SJCRH30 (cell line): ENCODE data around the gene CFAP73. TPM values are rescaled to one million over a fixed set of nuclear protein-coding genes. Genes with fewer than 3 reads are reported as not detected.
"Not testable (repeated sequence)": the region's sequence is repeated elsewhere in the genome, so short reads cannot be mapped to it uniquely, and the experiment has no call there.

Source experiments
- DNase-seq, 2 experiments: peaks; one replicate each; pipeline ENCODE4 v3.0.0-alpha.2; 2015 to 2020
- H3K27ac ChIP-seq: fragments of 250-450 bp; sonication (Bioruptor Pico); 2 replicates; pipeline ENCODE4 v1.5.1; 2020; ENCODE audit warnings: mild to moderate bottlenecking, moderate library complexity
- H3K27me3 ChIP-seq: fragments of 250-450 bp; sonication (Bioruptor Pico); 2 replicates; pipeline ENCODE4 v1.5.1; 2020; ENCODE audit warnings: mild to moderate bottlenecking, moderate library complexity
- H3K36me3 ChIP-seq: fragments of 250-450 bp; sonication (Bioruptor Pico); 2 replicates; pipeline ENCODE4 v1.5.1; 2020; ENCODE audit warnings: mild to moderate bottlenecking, moderate library complexity
- H3K4me1 ChIP-seq: fragments of 250-450 bp; sonication (Bioruptor Pico); 2 replicates; pipeline ENCODE4 v1.5.1; 2020; ENCODE audit warnings: mild to moderate bottlenecking, moderate library complexity
- H3K4me3 ChIP-seq: fragments of 250-450 bp; sonication (Bioruptor Pico); 2 replicates; pipeline ENCODE4 v1.5.1; 2020; ENCODE audit warnings: mild to moderate bottlenecking, moderate library complexity
- H3K9me3 ChIP-seq: fragments of 250-450 bp; sonication (Bioruptor Pico); replicated peaks from 2 replicates; pipeline ENCODE4 v1.5.1; 2020; ENCODE audit warnings: mild to moderate bottlenecking, moderate library complexity
- total RNA-seq: library from RNA; depleted of rRNA; stranded (reverse); fragments of >200 nt; shearing (Covaris generic); gene quantifications from 2 replicates; pipeline ENCODE4 v1.2.3, GENCODE V29; 2014

Gene CFAP73
- total RNA-seq, 1 experiment from 2014 or later, result not detected

DNA sequence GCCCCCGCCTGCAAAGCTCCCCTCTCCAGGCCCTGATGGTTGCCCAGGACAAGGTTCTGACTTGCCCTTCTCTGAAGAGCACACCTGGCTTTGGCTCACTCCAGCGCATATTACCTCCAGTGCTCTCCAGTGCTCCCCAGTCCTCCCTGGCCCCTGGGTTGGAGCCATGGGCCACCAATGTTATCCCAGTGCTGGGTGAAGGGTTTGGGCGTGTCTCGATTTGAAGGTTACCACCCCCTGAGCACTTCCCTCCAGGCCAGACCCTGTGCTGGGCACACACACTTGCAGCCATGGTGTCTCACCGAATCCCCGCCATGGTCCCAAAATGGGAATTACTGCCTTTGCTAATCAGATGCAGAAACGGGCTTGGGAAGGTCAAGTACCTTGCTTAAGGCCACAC, 47.1 kb downstream of the CFAP73 start:
- H3K9me3 ChIP-seq, result no peaks in the 10 kb centered on the region
- DNase-seq, result no peak
- peaks cover 5% of the 10 kb centered on the region; the same call in 1 of the 2 replicates for H3K36me3 ChIP-seq
- peaks cover 29% of the 10 kb centered on the region for H3K4me1 ChIP-seq
- no peak overlapping the region for H3K27ac ChIP-seq
- no peak overlapping the region for H3K4me3 ChIP-seq
- H3K27me3 ChIP-seq, result no peaks in the 10 kb centered on the region

GRCh38 chr12:113196990-113197389, 47.5 kb downstream of the CFAP73 start:
- Histone ChIP-seq H3K9me3 (no peaks in the 10 kb centered on the region), H3K4me3 (no peak overlapping the region), H3K4me1 (peaks cover 29% of the 10 kb centered on the region), H3K27ac (no peak overlapping the region), H3K27me3 (no peaks in the 10 kb centered on the region), H3K36me3 (peaks cover under 1% of the 10 kb centered on the region; the same call in 1 of the 2 replicates)
- peak; percentile 61 to 84 for DNase-seq

DNA sequence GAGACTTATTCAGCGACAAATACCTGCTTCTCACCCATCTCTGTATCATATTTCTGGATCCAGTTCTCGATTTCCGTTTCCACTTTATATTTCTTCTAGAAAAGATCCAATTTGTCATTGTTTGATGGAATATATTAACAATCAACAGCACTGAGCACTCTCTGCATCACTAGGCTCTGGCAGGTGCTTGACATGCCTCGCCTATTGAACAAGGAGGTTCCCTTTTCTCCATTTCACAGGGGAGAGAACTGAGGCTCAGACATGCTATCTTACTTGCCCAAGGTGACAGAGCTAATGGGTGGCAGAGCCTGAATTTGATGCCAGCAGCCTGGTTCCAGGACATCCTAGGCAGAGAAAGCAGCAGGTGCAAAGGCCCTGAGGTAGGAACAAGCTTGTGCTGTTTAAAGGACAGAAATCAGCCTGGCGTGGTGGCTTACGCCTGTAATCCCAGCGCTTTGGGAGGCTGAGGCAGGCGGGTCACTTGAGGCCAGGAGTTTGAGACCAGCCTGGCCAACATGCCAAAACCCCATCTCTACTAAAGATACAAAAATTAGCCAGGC, 48.1 kb downstream of the CFAP73 start:
- no peaks in the 10 kb centered on the region for H3K9me3 ChIP-seq
- peaks cover 29% of the 10 kb centered on the region for H3K4me1 ChIP-seq

DNA sequence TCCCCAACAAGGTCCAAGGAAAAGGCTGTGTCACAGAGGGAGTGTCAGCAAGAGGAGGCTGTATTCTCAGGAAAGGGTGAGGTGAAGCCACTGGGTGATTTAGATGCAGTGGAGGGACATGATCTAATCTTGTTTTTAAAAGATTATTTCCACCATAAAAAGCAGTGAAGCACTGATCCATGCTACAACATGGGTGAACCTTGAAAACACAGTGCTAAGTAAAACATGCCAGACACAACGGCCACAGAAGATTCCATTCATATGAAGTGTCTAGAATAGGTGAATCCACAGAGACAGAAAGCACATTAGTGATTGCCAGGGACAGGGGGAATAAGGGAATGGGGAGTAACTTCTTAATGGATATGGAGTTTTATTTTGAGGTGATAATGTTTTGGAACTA, 48.8 kb downstream of the CFAP73 start:
- Histone ChIP-seq H3K27ac (no peak overlapping the region), H3K4me1 (peaks cover 27% of the 10 kb centered on the region), H3K27me3 (no peaks in the 10 kb centered on the region), H3K9me3 (no peaks in the 10 kb centered on the region), H3K4me3 (no peak overlapping the region), H3K36me3 (no peaks in the 10 kb centered on the region)
- no peak for DNase-seq

More for the DNA sequence above, 48.1 kb downstream of the CFAP73 start:
- Histone ChIP-seq H3K27ac (no peak overlapping the region), H3K36me3 (no peaks in the 10 kb centered on the region), H3K4me3 (no peak overlapping the region), H3K27me3 (no peaks in the 10 kb centered on the region)
- DNase-seq, result no peak

DNA sequence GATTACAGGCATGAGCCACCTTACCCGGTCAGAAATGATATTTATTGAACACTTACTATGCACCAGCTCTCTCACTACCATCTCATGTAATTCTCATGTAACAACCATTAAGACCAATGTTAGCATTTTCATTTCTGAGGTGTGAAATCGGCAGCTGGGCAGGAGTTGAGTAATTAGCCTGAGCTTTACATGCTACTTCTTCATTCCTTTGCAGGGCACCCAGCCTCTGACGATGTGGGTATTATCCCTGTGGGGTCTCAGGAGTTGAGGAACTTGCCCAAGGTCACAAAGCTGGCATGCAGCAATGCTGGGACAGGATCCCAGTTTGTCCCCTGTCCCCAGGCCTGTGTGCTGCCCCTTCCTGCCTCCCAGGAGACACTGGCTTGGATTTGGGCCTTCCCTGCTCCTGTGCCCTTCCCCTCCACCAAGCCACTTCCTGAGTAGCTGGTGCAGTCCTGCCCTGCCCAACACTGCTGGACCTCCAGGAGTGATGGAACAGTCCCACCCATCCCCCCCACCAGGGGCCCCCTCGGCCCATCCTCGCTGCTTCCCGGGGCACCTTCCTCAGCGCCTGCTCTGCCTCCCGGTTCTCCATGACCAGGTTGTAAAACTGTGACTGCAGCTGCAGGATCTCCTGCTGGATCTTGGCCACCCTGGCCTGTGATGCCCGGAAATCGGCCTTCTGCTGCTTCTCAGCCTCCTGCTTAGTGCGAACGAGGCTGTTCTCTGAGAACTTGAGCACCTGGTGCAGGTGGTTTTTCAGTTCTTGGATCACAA, 50.7 kb downstream of the CFAP73 start:
- peaks cover 10% of the 10 kb centered on the region for H3K4me1 ChIP-seq
- no peaks in the 10 kb centered on the region for H3K36me3 ChIP-seq
- H3K4me3 ChIP-seq, result no peak overlapping the region
- no peaks in the 10 kb centered on the region for H3K9me3 ChIP-seq
- H3K27me3 ChIP-seq, result no peaks in the 10 kb centered on the region
- H3K27ac ChIP-seq, result no peak overlapping the region
- DNase-seq, result no peak

GRCh38 chr12:113201187-113202177, 52.0 kb downstream of the CFAP73 start:
- no peaks in the 10 kb centered on the region for H3K36me3 ChIP-seq
- DNase-seq, result no peak
- H3K9me3 ChIP-seq, result no peaks in the 10 kb centered on the region
- no peaks in the 10 kb centered on the region for H3K27me3 ChIP-seq
- no peak overlapping the region for H3K4me3 ChIP-seq
- H3K27ac ChIP-seq, result no peak overlapping the region
- no peaks in the 10 kb centered on the region for H3K4me1 ChIP-seq

GRCh38 chr12:113202300-113203075, 53.0 kb downstream of the CFAP73 start:
- Histone ChIP-seq H3K27me3 (no peaks in the 10 kb centered on the region), H3K4me3 (no peak overlapping the region), H3K27ac (no peak overlapping the region), H3K4me1 (no peaks in the 10 kb centered on the region), H3K9me3 (no peaks in the 10 kb centered on the region), H3K36me3 (no peaks in the 10 kb centered on the region)
- DNase-seq, result no peak

DNA sequence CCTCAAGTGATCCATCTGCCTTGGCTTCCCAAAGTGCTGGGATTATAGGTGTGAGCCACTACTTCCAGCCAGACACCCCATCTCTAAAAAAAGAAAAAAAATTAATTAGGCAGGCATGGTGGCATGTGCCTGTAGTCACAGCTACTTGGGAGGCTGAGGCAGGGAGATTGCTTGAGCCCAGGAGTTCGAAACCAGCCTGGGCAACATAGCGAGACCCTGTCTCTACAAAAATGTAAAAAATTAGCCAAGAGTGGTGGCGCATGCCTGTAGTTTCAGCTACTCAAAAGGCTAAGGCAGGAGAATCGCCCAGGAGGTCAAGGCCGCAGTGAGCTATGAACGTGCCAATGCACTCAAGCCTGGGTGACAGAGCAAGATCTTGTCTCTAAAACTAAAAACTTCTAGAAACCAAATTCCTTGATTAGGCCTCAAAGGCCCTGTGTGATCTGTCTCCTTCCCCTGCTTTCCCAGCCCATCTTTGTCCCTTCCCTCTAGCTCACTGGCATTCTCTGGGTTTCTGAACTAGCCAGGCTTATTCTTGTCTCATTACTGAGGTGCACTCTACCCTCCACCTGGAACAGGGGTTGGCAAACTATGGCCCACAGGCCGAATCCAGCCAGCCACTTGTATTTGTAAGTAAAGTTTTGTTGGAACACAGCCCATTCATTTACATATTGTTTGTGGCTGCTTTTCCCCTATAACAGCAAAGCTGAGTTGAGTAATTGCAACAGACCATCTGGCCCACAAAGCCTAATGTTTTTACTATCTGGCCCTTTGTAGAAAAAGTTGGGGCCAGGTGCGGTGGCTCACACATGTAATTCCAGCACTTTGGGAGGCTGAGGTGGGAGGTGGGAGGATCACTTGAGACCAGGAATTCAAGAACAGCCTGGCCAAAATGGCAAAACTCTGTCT, 54.6 kb downstream of the CFAP73 start:
- no peaks in the 10 kb centered on the region for H3K9me3 ChIP-seq
- no peaks in the 10 kb centered on the region for H3K36me3 ChIP-seq
- H3K4me1 ChIP-seq, result peaks cover 14% of the 10 kb centered on the region
- H3K27me3 ChIP-seq, result no peaks in the 10 kb centered on the region
- no peak for DNase-seq
- no peak overlapping the region for H3K4me3 ChIP-seq
- H3K27ac ChIP-seq, result no peak overlapping the region

GRCh38 chr12:113204804-113205203, 55.3 kb downstream of the CFAP73 start:
- Histone ChIP-seq H3K4me1 (peaks cover 17% of the 10 kb centered on the region), H3K4me3 (no peak overlapping the region), H3K27me3 (no peaks in the 10 kb centered on the region), H3K27ac (no peak overlapping the region), H3K36me3 (no peaks in the 10 kb centered on the region), H3K9me3 (no peaks in the 10 kb centered on the region)
- DNase-seq, result no peak

DNA sequence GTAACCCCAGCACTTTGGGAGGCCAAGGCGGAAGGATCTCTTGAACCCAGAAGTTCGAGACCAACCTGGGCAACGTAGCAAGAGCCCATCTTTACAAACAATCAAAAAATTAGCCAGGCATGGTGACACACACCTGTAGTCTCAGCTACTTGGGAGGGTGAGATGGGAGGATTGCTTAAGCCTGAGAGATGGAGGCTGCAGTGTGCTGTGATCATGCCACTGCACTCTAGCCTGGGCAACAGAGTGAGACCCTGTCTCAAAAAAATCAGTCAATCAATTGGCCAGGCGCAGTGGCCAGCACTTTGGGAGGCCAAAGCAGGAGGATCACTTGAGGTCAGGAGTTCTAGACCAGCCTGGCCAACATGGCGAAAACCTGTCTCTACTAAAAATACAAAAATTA, 57.3 kb downstream of the CFAP73 start:
- H3K4me3 ChIP-seq, H3K27ac ChIP-seq, H3K36me3 ChIP-seq, H3K9me3 ChIP-seq, H3K27me3 ChIP-seq, DNase-seq: not testable (repeated sequence)
- peaks cover 17% of the 10 kb centered on the region for H3K4me1 ChIP-seq

- H3K4me3 ChIP-seq, result no peak overlapping the region
- peaks cover 17% of the 10 kb centered on the region for H3K4me1 ChIP-seq
- no peak overlapping the region for H3K27ac ChIP-seq
- no peaks in the 10 kb centered on the region for H3K27me3 ChIP-seq
- H3K36me3 ChIP-seq, result no peaks in the 10 kb centered on the region
- DNase-seq, result no peak
- no peaks in the 10 kb centered on the region for H3K9me3 ChIP-seq
Measured at GRCh38 chr12:113207613-113208040, 58.1 kb downstream of the CFAP73 start.

DNA sequence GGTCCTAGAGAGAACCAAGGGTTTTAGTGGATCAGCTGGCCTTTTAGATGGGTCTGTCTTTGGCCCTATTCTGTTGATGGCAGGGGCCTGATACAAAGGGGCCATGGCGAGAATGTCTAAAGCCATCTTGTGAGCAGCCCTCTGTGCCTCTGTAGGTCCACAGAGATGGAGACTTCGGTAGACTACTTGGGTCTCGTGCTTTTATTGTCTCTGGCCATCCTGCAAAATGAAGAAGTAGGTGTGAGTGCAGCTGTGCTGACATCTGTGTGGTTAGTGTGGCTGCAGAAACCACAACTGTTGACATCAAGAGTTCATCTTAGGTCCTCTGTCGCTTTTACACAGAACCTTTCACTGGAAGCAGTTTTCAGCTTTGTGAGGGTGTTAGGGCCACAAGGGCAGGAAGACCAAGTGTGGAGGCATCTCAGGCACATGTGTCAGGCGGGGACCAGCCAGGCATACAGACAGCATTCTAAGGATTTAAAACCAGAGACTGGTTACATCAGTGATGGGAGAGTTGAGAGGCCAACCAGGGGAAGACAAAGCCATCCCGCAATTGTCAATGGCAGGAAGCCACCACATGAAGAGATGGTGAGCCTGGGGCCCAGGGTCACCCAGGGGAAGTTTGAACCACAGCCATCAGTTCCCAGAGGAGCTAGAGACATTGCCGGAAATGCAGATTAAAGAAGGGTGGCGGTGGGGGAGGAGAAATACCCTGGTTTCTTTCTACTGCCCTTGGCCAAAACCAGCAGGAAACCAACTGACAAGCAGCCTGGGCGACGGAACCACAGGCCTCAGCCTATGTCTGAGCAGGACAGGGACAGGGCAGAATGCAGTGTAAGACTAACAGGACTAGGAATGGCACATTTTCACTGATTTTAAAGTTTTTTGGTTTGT, 58.8 kb downstream of the CFAP73 start:
- H3K36me3 ChIP-seq, result no peaks in the 10 kb centered on the region
- DNase-seq, result peak; percentile 53 to 73
- H3K4me1 ChIP-seq, result peaks cover 17% of the 10 kb centered on the region
- H3K27me3 ChIP-seq, result no peaks in the 10 kb centered on the region
- no peaks in the 10 kb centered on the region for H3K9me3 ChIP-seq
- H3K4me3 ChIP-seq, result no peak overlapping the region
- 0 out of 2 replicates have a peak overlapping the region, but pooled peaks have one; percentile 9 for H3K27ac ChIP-seq
